ENCODE data around the gene CITED4. TPM values are rescaled to one million over a fixed set of nuclear protein-coding genes. Genes with fewer than 3 reads are reported as not detected.

The CITED4 gene
- polyA plus RNA-seq, 1 donor from 2014 or later = 2.6 TPM

DNA sequence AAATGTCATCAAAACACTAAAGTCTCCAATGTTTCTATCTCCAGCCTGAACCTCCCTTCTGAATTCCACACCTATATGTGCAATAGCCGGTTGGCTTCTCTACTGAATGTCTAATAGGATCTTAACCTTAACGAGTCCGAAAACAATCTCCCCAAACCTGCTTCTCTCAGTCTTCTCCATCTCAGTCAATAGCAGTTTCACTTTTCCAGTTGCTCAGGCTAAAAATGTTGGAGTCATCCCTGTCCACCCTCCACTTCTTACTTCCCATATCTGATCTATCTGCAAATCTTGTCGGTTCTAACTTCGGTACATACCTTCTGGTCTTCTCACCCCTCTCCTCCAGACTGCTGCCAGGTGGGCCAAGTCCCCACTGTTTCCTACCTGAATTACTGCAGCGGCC lies 25.5 kb upstream of the CITED4 start:
- H4K20me1 ChIP-seq (ENCODE audit: insufficient read depth) = no peaks in the 10 kb centered on the region
- H3K9me2 ChIP-seq (ENCODE audit: insufficient read depth, low read length) = no peaks in the 10 kb centered on the region
- TF ChIP-seq SMC3 (conservative IDR thresholded peaks at IDR 0.05; ENCODE audit: poor library complexity) (no peak), TAF1 (IDR thresholded peaks at IDR 0.05; ENCODE audit: low read depth) (no peak)
- TF ChIP-seq, protein P1, sequence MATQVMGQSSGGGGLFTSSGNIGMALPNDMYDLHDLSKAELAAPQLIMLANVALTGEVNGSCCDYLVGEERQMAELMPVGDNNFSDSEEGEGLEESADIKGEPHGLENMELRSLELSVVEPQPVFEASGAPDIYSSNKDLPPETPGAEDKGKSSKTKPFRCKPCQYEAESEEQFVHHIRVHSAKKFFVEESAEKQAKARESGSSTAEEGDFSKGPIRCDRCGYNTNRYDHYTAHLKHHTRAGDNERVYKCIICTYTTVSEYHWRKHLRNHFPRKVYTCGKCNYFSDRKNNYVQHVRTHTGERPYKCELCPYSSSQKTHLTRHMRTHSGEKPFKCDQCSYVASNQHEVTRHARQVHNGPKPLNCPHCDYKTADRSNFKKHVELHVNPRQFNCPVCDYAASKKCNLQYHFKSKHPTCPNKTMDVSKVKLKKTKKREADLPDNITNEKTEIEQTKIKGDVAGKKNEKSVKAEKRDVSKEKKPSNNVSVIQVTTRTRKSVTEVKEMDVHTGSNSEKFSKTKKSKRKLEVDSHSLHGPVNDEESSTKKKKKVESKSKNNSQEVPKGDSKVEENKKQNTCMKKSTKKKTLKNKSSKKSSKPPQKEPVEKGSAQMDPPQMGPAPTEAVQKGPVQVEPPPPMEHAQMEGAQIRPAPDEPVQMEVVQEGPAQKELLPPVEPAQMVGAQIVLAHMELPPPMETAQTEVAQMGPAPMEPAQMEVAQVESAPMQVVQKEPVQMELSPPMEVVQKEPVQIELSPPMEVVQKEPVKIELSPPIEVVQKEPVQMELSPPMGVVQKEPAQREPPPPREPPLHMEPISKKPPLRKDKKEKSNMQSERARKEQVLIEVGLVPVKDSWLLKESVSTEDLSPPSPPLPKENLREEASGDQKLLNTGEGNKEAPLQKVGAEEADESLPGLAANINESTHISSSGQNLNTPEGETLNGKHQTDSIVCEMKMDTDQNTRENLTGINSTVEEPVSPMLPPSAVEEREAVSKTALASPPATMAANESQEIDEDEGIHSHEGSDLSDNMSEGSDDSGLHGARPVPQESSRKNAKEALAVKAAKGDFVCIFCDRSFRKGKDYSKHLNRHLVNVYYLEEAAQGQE (IDR thresholded peaks at IDR 0.05; ENCODE audit: borderline replicate concordance) = no peak
- H3K79me2 ChIP-seq (replicated peaks; ENCODE audit: insufficient read depth, low read length) = no peaks in the 10 kb centered on the region
- no peak overlapping the region for H3K4me2 ChIP-seq (ENCODE audit: low read length)
- no peaks in the 10 kb centered on the region for H3K36me3 ChIP-seq (ENCODE audit: insufficient read depth, low read length)
- peaks cover 17% of the 10 kb centered on the region for H3K27me3 ChIP-seq (ENCODE audit: insufficient read depth, low read depth, low read length)
- H3K27ac ChIP-seq (ENCODE audit: low read length) = no peak overlapping the region
- no peak overlapping the region for H2AFZ ChIP-seq (ENCODE audit: low read depth, low read length)
- no peaks in the 10 kb centered on the region for H3K9me3 ChIP-seq (ENCODE audit: low read length)
- no peak overlapping the region for H3K9ac ChIP-seq (ENCODE audit: low read length)
- no peak overlapping the region for H3K4me3 ChIP-seq (ENCODE audit: low read length)
- no peaks in the 10 kb centered on the region for H3F3A ChIP-seq (ENCODE audit: insufficient read depth, low read length, poor library complexity, severe bottlenecking)

DNA sequence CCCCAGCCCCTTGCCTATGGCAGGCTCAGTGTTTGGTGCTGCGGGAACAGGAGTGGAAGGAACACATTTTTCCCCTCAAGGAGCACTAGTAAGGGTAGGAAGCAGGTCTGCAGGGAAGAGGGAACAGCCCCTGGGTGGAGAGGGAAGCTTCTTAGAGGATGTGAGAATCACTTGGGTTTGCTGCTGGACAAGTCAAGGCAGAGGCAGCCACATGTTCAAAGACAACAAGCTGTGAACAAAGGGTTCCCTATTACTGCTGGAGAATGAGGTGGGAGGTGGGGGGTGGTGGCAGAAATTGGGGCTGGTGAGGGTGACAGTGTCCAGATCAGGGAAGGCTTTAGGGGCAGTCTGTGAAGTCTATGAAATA lies 24.8 kb upstream of the CITED4 start:
- TF ChIP-seq, protein P1 (IDR thresholded peaks at IDR 0.05; ENCODE audit: borderline replicate concordance) = no peak
- no peak for TF ChIP-seq SMC3 (conservative IDR thresholded peaks at IDR 0.05; ENCODE audit: poor library complexity)
- TF ChIP-seq EP300 (conservative IDR thresholded peaks at IDR 0.05; ENCODE audit: poor library complexity, severe bottlenecking) = no peak
- TF ChIP-seq POLR2AphosphoS5 (IDR thresholded peaks at IDR 0.05) = no peak
- TF ChIP-seq RAD21 (conservative IDR thresholded peaks at IDR 0.05) = no peak
- no peak for TF ChIP-seq EZH2 (IDR thresholded peaks at IDR 0.05; ENCODE audit: borderline replicate concordance, insufficient read depth, low read length, poor library complexity, severe bottlenecking)
- no peak for TF ChIP-seq TAF1 (IDR thresholded peaks at IDR 0.05; ENCODE audit: low read depth)
- TF ChIP-seq, protein P2, sequence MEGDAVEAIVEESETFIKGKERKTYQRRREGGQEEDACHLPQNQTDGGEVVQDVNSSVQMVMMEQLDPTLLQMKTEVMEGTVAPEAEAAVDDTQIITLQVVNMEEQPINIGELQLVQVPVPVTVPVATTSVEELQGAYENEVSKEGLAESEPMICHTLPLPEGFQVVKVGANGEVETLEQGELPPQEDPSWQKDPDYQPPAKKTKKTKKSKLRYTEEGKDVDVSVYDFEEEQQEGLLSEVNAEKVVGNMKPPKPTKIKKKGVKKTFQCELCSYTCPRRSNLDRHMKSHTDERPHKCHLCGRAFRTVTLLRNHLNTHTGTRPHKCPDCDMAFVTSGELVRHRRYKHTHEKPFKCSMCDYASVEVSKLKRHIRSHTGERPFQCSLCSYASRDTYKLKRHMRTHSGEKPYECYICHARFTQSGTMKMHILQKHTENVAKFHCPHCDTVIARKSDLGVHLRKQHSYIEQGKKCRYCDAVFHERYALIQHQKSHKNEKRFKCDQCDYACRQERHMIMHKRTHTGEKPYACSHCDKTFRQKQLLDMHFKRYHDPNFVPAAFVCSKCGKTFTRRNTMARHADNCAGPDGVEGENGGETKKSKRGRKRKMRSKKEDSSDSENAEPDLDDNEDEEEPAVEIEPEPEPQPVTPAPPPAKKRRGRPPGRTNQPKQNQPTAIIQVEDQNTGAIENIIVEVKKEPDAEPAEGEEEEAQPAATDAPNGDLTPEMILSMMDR (IDR thresholded peaks at IDR 0.05; ENCODE audit: poor library complexity, severe bottlenecking) = no peak
- Histone ChIP-seq H3K9ac (ENCODE audit: low read length) (no peak overlapping the region), H3K9me3 (ENCODE audit: low read length) (no peaks in the 10 kb centered on the region), H4K20me1 (ENCODE audit: insufficient read depth) (no peaks in the 10 kb centered on the region), H3K9me2 (ENCODE audit: insufficient read depth, low read length) (no peaks in the 10 kb centered on the region), H3K79me2 (replicated peaks; ENCODE audit: insufficient read depth, low read length) (no peaks in the 10 kb centered on the region), H3K27ac (ENCODE audit: low read length) (no peak overlapping the region), H3K4me3 (ENCODE audit: low read length) (no peak overlapping the region), H3K27me3 (ENCODE audit: insufficient read depth, low read depth, low read length) (peaks cover 17% of the 10 kb centered on the region), H3F3A (ENCODE audit: insufficient read depth, low read length, poor library complexity, severe bottlenecking) (no peaks in the 10 kb centered on the region), H3K4me2 (ENCODE audit: low read length) (no peak overlapping the region), H3K36me3 (ENCODE audit: insufficient read depth, low read length) (no peaks in the 10 kb centered on the region), H2AFZ (ENCODE audit: low read depth, low read length) (no peak overlapping the region)
